ENCODE data around the gene HEBP2. TPM values are rescaled to one million over a fixed set of nuclear protein-coding genes. Genes with fewer than 3 reads are reported as not detected.
"Not testable (repeated sequence)": the region's sequence is repeated elsewhere in the genome, so short reads cannot be mapped to it uniquely, and the experiment has no call there.

The HEBP2 gene
- polyA plus RNA-seq (2013, experiment 1 of 2; ENCODE audit: insufficient read length): 33.8 TPM
- 33.9 TPM for polyA plus RNA-seq (2013, experiment 2 of 2; ENCODE audit: insufficient read length)

- peak; percentile 71 for DNase-seq
These were observed at the start of gene HEBP2 for GRCh38 chr6:138403801-138404665. TSS of gene HEBP2 (plus strand) at chr6:138404223. CDS start at chr6:138404496, 273 bp downstream.

- DNase-seq: no peak
These were observed 46.1 kb upstream of the HEBP2 start for GRCh38 chr6:138357928-138358327.

GRCh38 chr6:138368684-138369083 is 35.3 kb upstream of the HEBP2 start:
- DNase-seq: not testable (repeated sequence)

GRCh38 chr6:138370631-138371451 is 33.2 kb upstream of the HEBP2 start:
- DNase-seq: no peak

- no peak for DNase-seq
These were observed 32.6 kb upstream of the HEBP2 start for GRCh38 chr6:138371452-138371711.

- DNase-seq: no peak
These were observed 32.3 kb upstream of the HEBP2 start for GRCh38 chr6:138371720-138372119.

- no peak for DNase-seq
These were observed 31.1 kb upstream of the HEBP2 start for GRCh38 chr6:138372711-138373463.

- no peak for DNase-seq
These were observed 29.8 kb upstream of the HEBP2 start for GRCh38 chr6:138374230-138374629.

GRCh38 chr6:138374815-138375214 is 29.2 kb upstream of the HEBP2 start:
- no peak for DNase-seq

- no peak for DNase-seq
These were observed 27.0 kb upstream of the HEBP2 start for GRCh38 chr6:138377042-138377441.

GRCh38 chr6:138377844-138378243 is 26.2 kb upstream of the HEBP2 start, which contains the start of gene SMIM28:
TSS of gene SMIM28 (plus strand) at chr6:138377905. CDS start at chr6:138378073, 168 bp downstream.
- no peak for DNase-seq

GRCh38 chr6:138378463-138378862 is 25.6 kb upstream of the HEBP2 start:
- DNase-seq: no peak

- no peak for DNase-seq
These were observed 21.3 kb upstream of the HEBP2 start for GRCh38 chr6:138382498-138383265.

GRCh38 chr6:138383776-138384175 is 20.2 kb upstream of the HEBP2 start:
- no peak for DNase-seq

GRCh38 chr6:138386897-138387296 is 17.1 kb upstream of the HEBP2 start:
- no peak for DNase-seq

GRCh38 chr6:138387577-138388368 is 16.2 kb upstream of the HEBP2 start:
- no peak for DNase-seq

- DNase-seq: no peak
These were observed 14.5 kb upstream of the HEBP2 start for GRCh38 chr6:138389551-138389950.

GRCh38 chr6:138393871-138394783 is 9.9 kb upstream of the HEBP2 start:
- no peak for DNase-seq

- DNase-seq: no peak
These were observed 7.3 kb upstream of the HEBP2 start for GRCh38 chr6:138396709-138397108.

Measured in fibroblast of skin of abdomen (primary cell).